Non-pigmented ciliary epithelial cell (primary cell): ENCODE data around the gene FILIP1L.
"Not testable (repeated sequence)": the region's sequence is repeated elsewhere in the genome, so short reads cannot be mapped to it uniquely, and the experiment has no call there.

Source experiments
- DNase-seq: peaks from one replicate; pipeline ENCODE4 v3.0.0-alpha.2; 2010; ENCODE audit warnings: low read depth

The FILIP1L gene

GRCh38 chr3:100073714-100074307 lies 40.5 kb downstream of the FILIP1L start:
- peak; percentile 89 for DNase-seq

- DNase-seq, result no peak
These were observed 41.1 kb downstream of the FILIP1L start for GRCh38 chr3:100073049-100073713.

- DNase-seq, result no peak
These were observed 41.8 kb downstream of the FILIP1L start for GRCh38 chr3:100072326-100073048.

GRCh38 chr3:100069472-100069871 lies 44.8 kb downstream of the FILIP1L start:
- DNase-seq, result no peak

- DNase-seq, result peak; percentile 49
These were observed 45.5 kb downstream of the FILIP1L start for GRCh38 chr3:100068826-100069225.

- DNase-seq, result no peak
These were observed 46.7 kb downstream of the FILIP1L start for GRCh38 chr3:100067589-100067988.

GRCh38 chr3:100063929-100064461 lies 50.3 kb downstream of the FILIP1L start:
- DNase-seq, result no peak

- no peak for DNase-seq
These were observed 51.6 kb downstream of the FILIP1L start for GRCh38 chr3:100062665-100063064.

GRCh38 chr3:100060685-100061484 lies 53.4 kb downstream of the FILIP1L start:
- DNase-seq, result no peak

- DNase-seq, result no peak
These were observed 54.8 kb downstream of the FILIP1L start for GRCh38 chr3:100059472-100059871.

- no peak for DNase-seq
These were observed 56.4 kb downstream of the FILIP1L start for GRCh38 chr3:100057716-100058575.

- DNase-seq, result no peak
These were observed 60.2 kb downstream of the FILIP1L start for GRCh38 chr3:100053951-100054620.

GRCh38 chr3:100051513-100051912 lies 62.8 kb downstream of the FILIP1L start:
- not testable (repeated sequence) for DNase-seq

GRCh38 chr3:100048248-100048647 lies 66.1 kb downstream of the FILIP1L start:
- no peak for DNase-seq

- peak; percentile 92 for DNase-seq
These were observed 66.7 kb downstream of the FILIP1L start for GRCh38 chr3:100047455-100048141.

- DNase-seq, result no peak
These were observed 67.3 kb downstream of the FILIP1L start for GRCh38 chr3:100046986-100047385.

- DNase-seq, result peak; percentile 99
These were observed 68.6 kb downstream of the FILIP1L start for GRCh38 chr3:100045696-100046095.

GRCh38 chr3:100044369-100044768 lies 69.9 kb downstream of the FILIP1L start:
- DNase-seq, result no peak

- DNase-seq, result no peak
These were observed 71.0 kb downstream of the FILIP1L start for GRCh38 chr3:100043271-100043670.
